HCT116 (cell line): ENCODE measurements around the gene CPD. TPM values are rescaled to one million over a fixed set of nuclear protein-coding genes. Genes with fewer than 3 reads are reported as not detected.

Source experiments
- ATAC-seq: fragments of 200-7000 bp; cut with Tn5 transposase; 2 replicates; pipeline ENCODE4 v1.9.1; 2020; ENCODE audit warnings: mild to moderate bottlenecking, moderate library complexity
- BruUV-seq: library from RNA; stranded (reverse); fragments of 400-500 nt; replicated peaks from 2 replicates; lab custom pipeline; 2021; lab: Mats Ljungman, UMichigan
- CTCF ChIA-PET: fragments of 300-600 bp; sonication (Branson Sonifier 250); formaldehyde crosslinking; loops from one replicate; lab custom pipeline; 2021; ENCODE audit warnings: antibody characterized with exemption; lab: Charles Lee
- POLR2A ChIA-PET: fragments of 300-600, 350-600 bp; sonication (Branson Sonifier 250); formaldehyde crosslinking; loops from one replicate; lab custom pipeline; 2021; ENCODE audit warnings: antibody characterized with exemption; lab: Charles Lee
- RAD21 ChIA-PET, 2 experiments: fragments of 300-600 bp; sonication (Branson Sonifier 250); formaldehyde crosslinking; loops; one replicate each; lab custom pipeline; 2023; ENCODE audit warnings: low total read pairs in 2 of 2; ENCODE audit not compliant: uncharacterized antibody in 2 of 2, unreplicated experiment in 2 of 2, low non-redundant PET in 1 of 2; lab: Charles Lee
- DNase-seq: peaks from one replicate; pipeline ENCODE4 v3.0.0-alpha.2; 2010; ENCODE audit warnings: low read depth, low spot score
- H2AFZ ChIP-seq: fragments of 200-600 bp; shearing (Covaris generic), sonication (generic); 2 replicates; pipeline ENCODE4 v1.6.1; 2017; ENCODE audit warnings: low read depth, mixed run types, mixed read lengths, antibody characterized with exemption, low read length; ENCODE audit not compliant: poor library complexity, severe bottlenecking
- H3K27ac ChIP-seq: 2 replicates; pipeline ENCODE4 v1.5.1; 2012; ENCODE audit warnings: low read depth, low read length
- H3K27me3 ChIP-seq: fragments of 200-600 bp; sonication (generic); 2 replicates; pipeline ENCODE4 v1.6.1; 2016; ENCODE audit warnings: mixed run types, low read length, mixed read lengths; ENCODE audit not compliant: insufficient read depth
- H3K36me3 ChIP-seq, 2 experiments: fragments of 200-500 bp in 1 of 2; fragments of 200-600 bp in 1 of 2; sonication (Bioruptor generic) in 1 of 2; sonication (generic) in 1 of 2; 2 replicates each; pipeline versions ENCODE4 v1.5.1 to v1.6.1; 2014 to 2016; ENCODE audit warnings: low read length in 2 of 2, inconsistent platforms in 1 of 2, mixed read lengths in 1 of 2, mixed run types in 1 of 2; ENCODE audit not compliant: insufficient read depth in 2 of 2, control insufficient read depth in 1 of 2
- H3K4me1 ChIP-seq, 2 experiments: fragments of 200-600 bp in 1 of 2; sonication (generic) in 1 of 2; 2 replicates each; pipeline versions ENCODE4 v1.5.1 to v1.6.1; 2012 to 2017; ENCODE audit warnings: low read length in 2 of 2, inconsistent platforms in 1 of 2, mild to moderate bottlenecking in 1 of 2, mixed read lengths in 1 of 2, mixed run types in 1 of 2, moderate library complexity in 1 of 2; ENCODE audit not compliant: insufficient read depth in 2 of 2, control insufficient read depth in 1 of 2
- H3K4me2 ChIP-seq: fragments of 200-600 bp; sonication (generic); 2 replicates; pipeline ENCODE4 v1.6.1; 2017; ENCODE audit warnings: mixed run types, low read length, mixed read lengths
- H3K4me3 ChIP-seq, 2 experiments: fragments of 200-600 bp in 1 of 2; sonication (generic) in 1 of 2; replicated peaks in 1 of 2; 2 replicates each; pipeline ENCODE4 v1.5.1; 2011 to 2016; ENCODE audit warnings: low read length in 2 of 2, control low read depth in 1 of 2, low read depth in 1 of 2, mild to moderate bottlenecking in 1 of 2, mixed read lengths in 1 of 2, mixed run types in 1 of 2
- H3K79me2 ChIP-seq: fragments of 200-600 bp; sonication (generic); 2 replicates; pipeline ENCODE4 v1.6.1; 2017; ENCODE audit warnings: mild to moderate bottlenecking, mixed run types, low read length, moderate library complexity, mixed read lengths; ENCODE audit not compliant: insufficient read depth
- H3K9ac ChIP-seq: fragments of 200-600 bp; sonication (generic); 2 replicates; pipeline ENCODE4 v1.6.1; 2016; ENCODE audit warnings: low read length, mixed read lengths
- H3K9me2 ChIP-seq: fragments of 200-600 bp; sonication (generic), shearing (Covaris generic); 2 replicates; pipeline ENCODE4 v1.6.1; 2017; ENCODE audit warnings: mixed run types, mild to moderate bottlenecking, moderate library complexity; ENCODE audit not compliant: insufficient read depth
- H3K9me3 ChIP-seq, 2 experiments: fragments of 200-500 bp in 1 of 2; fragments of 200-600 bp in 1 of 2; sonication (Bioruptor generic) in 1 of 2; sonication (generic) in 1 of 2; 2 replicates each; pipeline ENCODE4 v1.6.1; 2014 to 2017; ENCODE audit warnings: low read length in 2 of 2, mixed read lengths in 2 of 2, inconsistent platforms in 1 of 2, low read depth in 1 of 2, mild to moderate bottlenecking in 1 of 2, mixed run types in 1 of 2, moderate library complexity in 1 of 2; ENCODE audit not compliant: control insufficient read depth in 1 of 2, insufficient read depth in 1 of 2
- H4K20me1 ChIP-seq: fragments of 200-600 bp; sonication (generic), shearing (Covaris generic); 2 replicates; pipeline ENCODE4 v1.6.1; 2017; ENCODE audit warnings: mixed run types, mild to moderate bottlenecking, moderate library complexity; ENCODE audit not compliant: insufficient read depth
- ELF1 ChIP-seq: IDR thresholded peaks from 2 replicates; pipeline ENCODE4 v1.6.1; 2012; ENCODE audit warnings: low read depth, borderline replicate concordance
- EZH2phosphoT487 ChIP-seq: fragments of 200-600 bp; IDR thresholded peaks from 2 replicates; pipeline ENCODE4 v1.6.1; 2018; ENCODE audit warnings: antibody characterized with exemption, borderline replicate concordance
- FOSL1 ChIP-seq: IDR thresholded peaks from 2 replicates; pipeline ENCODE4 v1.6.1; 2012; ENCODE audit warnings: low read depth
- JUND ChIP-seq: IDR thresholded peaks from 2 replicates; pipeline ENCODE4 v1.6.1; 2012
- YY1 ChIP-seq: IDR thresholded peaks from 2 replicates; pipeline ENCODE4 v1.6.1; 2011; ENCODE audit warnings: low read length, low read depth, moderate library complexity, mild to moderate bottlenecking; ENCODE audit not compliant: insufficient replicate concordance; ENCODE audit errors: extremely low read depth
- ZFX ChIP-seq: fragments of 450-650 bp; IDR thresholded peaks from 2 replicates; pipeline ENCODE4 v1.6.1; 2017
- intact Hi-C: fragments of 100-400 bp; cut with micrococcal nuclease; formaldehyde crosslinking; loops from 2 replicates; pipeline ENCODE4 v1.10.0; 2022
- total RNA-seq: library from RNA; stranded (reverse); gene quantifications from one replicate; pipeline ENCODE4 v1.2.1, GENCODE V29; 2021; ENCODE audit not compliant: unreplicated experiment
- TF ChIP-seq, protein P1 (sequence below): IDR thresholded peaks from 2 replicates; pipeline ENCODE4 v1.6.1; 2011; ENCODE audit warnings: mild to moderate bottlenecking, low read length, moderate library complexity; ENCODE audit not compliant: insufficient replicate concordance; ENCODE audit errors: extremely low read depth

The CPD gene
- total RNA-seq, 1 experiment from 2014 or later: 47.2 TPM

DNA sequence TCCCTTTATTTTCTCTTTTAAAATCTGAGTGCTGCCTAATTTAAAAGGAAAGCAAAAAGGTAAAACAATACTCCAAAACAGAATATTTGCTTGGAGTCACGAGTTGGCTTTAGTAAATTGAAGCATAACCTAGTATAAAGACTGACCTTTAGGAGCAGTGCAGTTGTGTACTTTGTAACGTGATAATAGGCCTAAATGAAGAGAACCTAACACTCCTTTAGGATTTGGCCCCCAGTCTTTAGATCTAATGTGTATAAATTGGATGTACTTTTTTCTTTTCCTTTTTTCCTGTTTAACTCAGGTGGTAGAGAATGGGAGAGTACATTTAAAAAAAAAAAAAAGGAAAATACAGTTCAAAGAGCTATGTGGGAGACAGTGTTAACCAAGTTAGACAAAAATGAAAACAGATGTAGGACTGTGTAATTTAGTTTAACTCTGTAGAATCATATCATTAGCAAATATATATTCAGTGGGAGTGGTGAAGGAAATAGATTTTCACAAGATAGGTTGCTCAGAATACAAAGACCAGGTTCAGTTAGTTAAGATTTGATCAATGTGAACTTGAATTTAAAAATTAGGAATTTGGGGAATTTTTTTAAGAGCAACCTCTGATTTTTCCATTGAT, 16.8 kb downstream of the CPD start:
- H3K9me2 ChIP-seq: no peaks in the 10 kb centered on the region
- no peaks in the 10 kb centered on the region for H3K9me3 ChIP-seq
- H3K4me3 ChIP-seq: no peak overlapping the region
- H2AFZ ChIP-seq: no peak overlapping the region
- H3K36me3 ChIP-seq: peaks cover 0 to 4% of the 10 kb centered on the region in 2 experiments; a peak in 1 of 4 replicates
- H3K27me3 ChIP-seq: no peaks in the 10 kb centered on the region
- H3K79me2 ChIP-seq: peaks cover 4% of the 10 kb centered on the region
- BruUV-seq: no TSS peak
- ChIA-PET RAD21 (interaction anchor here in 1 of 2 experiments (0.6 kb wide), 1 partner anchor 67 kb away, joined by 3 read pairs; no protein-coding TSS in a partner anchor), POLR2A (interaction anchor here (0.6 kb wide), 1 partner anchor 55 kb away, joined by 3 read pairs; no protein-coding TSS in a partner anchor), CTCF (no interaction called here)
- no peak overlapping the region for H3K9ac ChIP-seq
- no peak overlapping the region for H3K27ac ChIP-seq
- DNase-seq: no peak
- no peaks in the 10 kb centered on the region for H3K4me1 ChIP-seq
- no peak for ATAC-seq
- TF ChIP-seq FOSL1: no peak
- no peak for TF ChIP-seq ELF1
- TF ChIP-seq JUND: no peak
- no peak for TF ChIP-seq ZFX
- TF ChIP-seq EZH2phosphoT487: no peak
- H3K4me2 ChIP-seq: no peak overlapping the region
- intact Hi-C loops: no loop called here
- no peaks in the 10 kb centered on the region for H4K20me1 ChIP-seq

DNA sequence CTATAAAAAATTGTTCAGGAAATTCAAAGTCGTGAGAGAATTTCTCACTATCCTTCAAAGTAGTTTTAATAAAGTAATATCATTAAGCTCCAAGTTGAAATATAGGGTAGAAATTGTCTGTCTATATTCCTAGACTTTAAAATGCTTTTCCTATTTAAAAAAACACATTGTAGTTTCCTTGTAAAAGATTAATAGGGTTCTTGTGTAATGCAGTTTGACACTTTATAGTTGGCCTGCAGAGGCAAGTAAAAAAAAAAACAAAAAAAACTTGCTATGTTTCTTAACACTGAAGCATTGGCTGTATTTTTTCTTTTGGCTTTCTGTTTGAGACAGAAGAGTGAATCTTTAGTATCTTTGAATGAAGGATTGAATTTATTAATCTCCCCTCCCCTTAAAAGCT, 17.4 kb downstream of the CPD start:
- TF ChIP-seq, protein P1, sequence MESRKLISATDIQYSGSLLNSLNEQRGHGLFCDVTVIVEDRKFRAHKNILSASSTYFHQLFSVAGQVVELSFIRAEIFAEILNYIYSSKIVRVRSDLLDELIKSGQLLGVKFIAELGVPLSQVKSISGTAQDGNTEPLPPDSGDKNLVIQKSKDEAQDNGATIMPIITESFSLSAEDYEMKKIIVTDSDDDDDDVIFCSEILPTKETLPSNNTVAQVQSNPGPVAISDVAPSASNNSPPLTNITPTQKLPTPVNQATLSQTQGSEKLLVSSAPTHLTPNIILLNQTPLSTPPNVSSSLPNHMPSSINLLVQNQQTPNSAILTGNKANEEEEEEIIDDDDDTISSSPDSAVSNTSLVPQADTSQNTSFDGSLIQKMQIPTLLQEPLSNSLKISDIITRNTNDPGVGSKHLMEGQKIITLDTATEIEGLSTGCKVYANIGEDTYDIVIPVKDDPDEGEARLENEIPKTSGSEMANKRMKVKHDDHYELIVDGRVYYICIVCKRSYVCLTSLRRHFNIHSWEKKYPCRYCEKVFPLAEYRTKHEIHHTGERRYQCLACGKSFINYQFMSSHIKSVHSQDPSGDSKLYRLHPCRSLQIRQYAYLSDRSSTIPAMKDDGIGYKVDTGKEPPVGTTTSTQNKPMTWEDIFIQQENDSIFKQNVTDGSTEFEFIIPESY: no peak
- no peak for TF ChIP-seq FOSL1
- no peak for TF ChIP-seq YY1
- TF ChIP-seq, all 23 proteins: peak for 0
- peaks cover 0 to 4% of the 10 kb centered on the region in 2 experiments; a peak in 1 of 4 replicates for H3K36me3 ChIP-seq
- H3K4me1 ChIP-seq: no peaks in the 10 kb centered on the region
- no peak overlapping the region for H3K27ac ChIP-seq
- no peaks in the 10 kb centered on the region for H3K9me3 ChIP-seq
- ATAC-seq (no peak), DNase-seq (no peak)
- ChIA-PET CTCF (no interaction called here), RAD21 (no interaction called here), POLR2A (no interaction called here)
- no peaks in the 10 kb centered on the region for H3K27me3 ChIP-seq
- no peak overlapping the region for H3K9ac ChIP-seq
- intact Hi-C loops: no loop called here
- H3K4me3 ChIP-seq: no peak overlapping the region
- no peak overlapping the region for H3K4me2 ChIP-seq
- peaks cover 4% of the 10 kb centered on the region for H3K79me2 ChIP-seq
- no TSS peak for BruUV-seq
- no peak overlapping the region for H2AFZ ChIP-seq
- no peaks in the 10 kb centered on the region for H3K9me2 ChIP-seq
- no peaks in the 10 kb centered on the region for H4K20me1 ChIP-seq
